Measurements from ENCODE around the gene HCAR3.

HCAR3 gene

GRCh38 chr12:122665759-122666158 is 50.9 kb downstream of the HCAR3 start:
- FAIRE-seq, result no peak

GRCh38 chr12:122665349-122665748 is 51.3 kb downstream of the HCAR3 start:
- no peak for FAIRE-seq

Measured in A204.1 (cell line).